ENCODE results near the gene PSRC1.

GRCh38 chr1:109306832-109307273, 23.9 kb upstream of the PSRC1 start, which contains the start of gene MYBPHL:
- TF ChIP-seq CTCF (IDR thresholded peaks at IDR 0.05) (no peak), POLR2A (IDR thresholded peaks at IDR 0.05) (no peak)
